SU-DHL-6 (cell line): Measurements from ENCODE around the gene VPS4A.

Experiments used
- H2AFZ ChIP-seq: fragments of 200-600 bp; sonication (generic); 2 replicates; pipeline ENCODE4 v1.6.1; 2014; ENCODE audit warnings: low read depth, mild to moderate bottlenecking, moderate library complexity, mixed read lengths, antibody characterized with exemption, low read length; ENCODE audit not compliant: severe bottlenecking
- H3F3A ChIP-seq: fragments of 200-600 bp; shearing (Covaris generic); 2 replicates; pipeline ENCODE4 v1.6.0; 2016; ENCODE audit warnings: antibody characterized with exemption, mild to moderate bottlenecking; ENCODE audit not compliant: insufficient read depth
- H3K27ac ChIP-seq: fragments of 200-600 bp; sonication (generic); 2 replicates; pipeline ENCODE4 v1.5.1; 2016; ENCODE audit warnings: low read depth, mild to moderate bottlenecking, low read length, moderate library complexity, mixed read lengths
- H3K27me3 ChIP-seq: fragments of 200-600 bp; sonication (generic), shearing (Covaris generic); 2 replicates; pipeline ENCODE4 v1.6.0; 2014; ENCODE audit warnings: mild to moderate bottlenecking, low read length
- H3K36me3 ChIP-seq: fragments of 200-600 bp; sonication (generic); 2 replicates; pipeline ENCODE4 v1.6.1; 2014; ENCODE audit warnings: mild to moderate bottlenecking, low read length, mixed read lengths
- H3K4me2 ChIP-seq: fragments of 300-600, 200-600 bp; shearing (Covaris generic), sonication (generic); 2 replicates; pipeline ENCODE4 v1.6.0; 2014; ENCODE audit warnings: low read length, low read depth, mild to moderate bottlenecking; ENCODE audit not compliant: poor library complexity, severe bottlenecking
- H3K4me3 ChIP-seq: fragments of 200-600 bp; sonication (generic); 2 replicates; pipeline ENCODE4 v1.5.1; 2014; ENCODE audit warnings: antibody characterized with exemption, low read length, mild to moderate bottlenecking, mixed read lengths; ENCODE audit not compliant: insufficient read depth, poor library complexity, severe bottlenecking
- H3K79me2 ChIP-seq: fragments of 200-600 bp; sonication (generic); 2 replicates; pipeline ENCODE4 v1.6.1; 2014; ENCODE audit warnings: mild to moderate bottlenecking, low read length, moderate library complexity; ENCODE audit not compliant: insufficient read depth
- H3K9ac ChIP-seq: fragments of 200-600 bp; sonication (generic); 2 replicates; pipeline ENCODE4 v1.7.0; 2014; ENCODE audit warnings: mild to moderate bottlenecking, low read length
- H3K9me2 ChIP-seq: fragments of 200-600 bp; sonication (generic); replicated peaks from 2 replicates; pipeline ENCODE4 v1.6.1; 2014; ENCODE audit warnings: low read length; ENCODE audit not compliant: insufficient read depth
- H3K9me3 ChIP-seq: fragments of 200-600 bp; sonication (generic); 2 replicates; pipeline ENCODE4 v1.6.1; 2014; ENCODE audit warnings: low read length, mixed read lengths; ENCODE audit not compliant: insufficient read depth
- H4K20me1 ChIP-seq: fragments of 200-600 bp; sonication (generic); 2 replicates; pipeline ENCODE4 v1.6.1; 2014; ENCODE audit warnings: low read depth, mild to moderate bottlenecking, antibody characterized with exemption, low read length, moderate library complexity, mixed read lengths
- CTCF ChIP-seq: fragments of 200-600 bp; sonication (generic); IDR thresholded peaks from one replicate; pipeline ENCODE4 v1.5.1; 2017; ENCODE audit warnings: antibody characterized with exemption, mild to moderate bottlenecking, low read length, moderate library complexity; ENCODE audit not compliant: insufficient read depth, poor library complexity, severe bottlenecking
- EZH2phosphoT487 ChIP-seq: fragments of 200-600 bp; sonication (generic), shearing (Covaris generic); conservative IDR thresholded peaks from 2 replicates; pipeline ENCODE4 v1.6.1; 2018; ENCODE audit warnings: mild to moderate bottlenecking, antibody characterized with exemption, low read length, moderate library complexity, mixed read lengths

The VPS4A gene

GRCh38 chr16:69301861-69302260 is 9.3 kb upstream of the VPS4A start:
- Histone ChIP-seq H3K4me2 (no peak overlapping the region), H3K4me3 (no peak overlapping the region), H2AFZ (no peak overlapping the region), H3K36me3 (no peaks in the 10 kb centered on the region; the same call in 1 of the 2 replicates), H3F3A (no peaks in the 10 kb centered on the region), H3K9me3 (no peaks in the 10 kb centered on the region), H3K27ac (no peak overlapping the region), H3K9me2 (no peaks in the 10 kb centered on the region), H3K79me2 (no peaks in the 10 kb centered on the region), H4K20me1 (no peaks in the 10 kb centered on the region), H3K27me3 (no peaks in the 10 kb centered on the region), H3K9ac (no peak overlapping the region)
- TF ChIP-seq CTCF (no peak), EZH2phosphoT487 (no peak)

GRCh38 chr16:69302301-69302700 is 8.8 kb upstream of the VPS4A start:
- Histone ChIP-seq H3K9ac (no peak overlapping the region), H3K9me3 (no peaks in the 10 kb centered on the region), H3K4me3 (no peak overlapping the region), H3K79me2 (no peaks in the 10 kb centered on the region), H2AFZ (no peak overlapping the region), H3K9me2 (no peaks in the 10 kb centered on the region), H3F3A (no peaks in the 10 kb centered on the region), H4K20me1 (no peaks in the 10 kb centered on the region), H3K36me3 (no peaks in the 10 kb centered on the region; the same call in 1 of the 2 replicates), H3K4me2 (no peak overlapping the region), H3K27ac (no peak overlapping the region), H3K27me3 (no peaks in the 10 kb centered on the region)
- TF ChIP-seq EZH2phosphoT487 (no peak), CTCF (no peak)

GRCh38 chr16:69306031-69306430 is 5.1 kb upstream of the VPS4A start:
- Histone ChIP-seq H3K27ac (no peak overlapping the region), H3K9me3 (no peaks in the 10 kb centered on the region), H3K9me2 (no peaks in the 10 kb centered on the region), H3K9ac (no peak overlapping the region), H3K27me3 (no peaks in the 10 kb centered on the region), H3K36me3 (no peaks in the 10 kb centered on the region), H3K79me2 (no peaks in the 10 kb centered on the region), H4K20me1 (no peaks in the 10 kb centered on the region), H3F3A (peaks cover 19% of the 10 kb centered on the region), H3K4me2 (no peak overlapping the region), H3K4me3 (no peak overlapping the region), H2AFZ (no peak overlapping the region)
- TF ChIP-seq CTCF (no peak), EZH2phosphoT487 (no peak)
